DOHH2 (cell line): Measurements from ENCODE around the gene CCNI2.

Experiments used
- H3F3A ChIP-seq: fragments of 200-600 bp; sonication (generic), shearing (Covaris generic); 2 replicates; pipeline ENCODE4 v1.6.0; 2016; ENCODE audit warnings: antibody characterized with exemption, mild to moderate bottlenecking; ENCODE audit not compliant: control insufficient read depth, insufficient read depth
- H3K27ac ChIP-seq: fragments of 200-600 bp; sonication (generic); 2 replicates; pipeline ENCODE4 v1.5.1; 2014; ENCODE audit warnings: low read depth, mild to moderate bottlenecking, low read length, moderate library complexity
- H3K27me3 ChIP-seq: fragments of 200-600 bp; sonication (generic); 2 replicates; pipeline ENCODE4 v1.6.1; 2014; ENCODE audit warnings: mild to moderate bottlenecking, low read length, mixed read lengths; ENCODE audit not compliant: control insufficient read depth
- H3K36me3 ChIP-seq: fragments of 200-600 bp; sonication (generic); 2 replicates; pipeline ENCODE4 v1.6.1; 2014; ENCODE audit warnings: mild to moderate bottlenecking, low read length, moderate library complexity, mixed read lengths; ENCODE audit not compliant: control insufficient read depth
- H3K4me1 ChIP-seq: fragments of 200-600 bp; sonication (generic); 2 replicates; pipeline ENCODE4 v1.6.1; 2014; ENCODE audit warnings: mild to moderate bottlenecking, low read length, mixed read lengths; ENCODE audit not compliant: control insufficient read depth
- H3K4me2 ChIP-seq: fragments of 200-600 bp; sonication (generic); 2 replicates; pipeline ENCODE4 v1.6.0; 2014; ENCODE audit warnings: mild to moderate bottlenecking, low read length, moderate library complexity
- H3K4me3 ChIP-seq: fragments of 200-600 bp; sonication (generic); 2 replicates; pipeline ENCODE4 v1.5.1; 2014; ENCODE audit warnings: mild to moderate bottlenecking, low read length, mixed read lengths
- H3K79me2 ChIP-seq: fragments of 200-600 bp; sonication (generic); 2 replicates; pipeline ENCODE4 v1.6.1; 2014; ENCODE audit warnings: mild to moderate bottlenecking, low read length, mixed read lengths; ENCODE audit not compliant: control insufficient read depth
- H3K9me2 ChIP-seq: fragments of 200-600 bp; sonication (generic); replicated peaks from 2 replicates; pipeline ENCODE4 v1.6.1; 2014; ENCODE audit warnings: mild to moderate bottlenecking, low read length, mixed read lengths; ENCODE audit not compliant: control insufficient read depth
- H3K9me3 ChIP-seq: fragments of 200-600 bp; sonication (generic); 2 replicates; pipeline ENCODE4 v1.6.1; 2014; ENCODE audit warnings: antibody characterized with exemption, low read length, mixed read lengths; ENCODE audit not compliant: control insufficient read depth, insufficient read depth
- H4K20me1 ChIP-seq: fragments of 200-600 bp; sonication (generic); 2 replicates; pipeline ENCODE4 v1.6.0; 2014; ENCODE audit warnings: low read depth, mild to moderate bottlenecking, antibody characterized with exemption, low read length, moderate library complexity; ENCODE audit not compliant: control insufficient read depth, insufficient read depth
- EZH2phosphoT487 ChIP-seq: fragments of 200-600 bp; sonication (generic); IDR thresholded peaks from 2 replicates; pipeline ENCODE4 v1.6.1; 2017; ENCODE audit warnings: borderline replicate concordance, mild to moderate bottlenecking, antibody characterized with exemption, low read length, moderate library complexity, mixed read lengths
- TF ChIP-seq, protein P1 (sequence below): fragments of 200-600 bp; sonication (generic); IDR thresholded peaks from one replicate; pipeline ENCODE4 v1.5.1; 2014; ENCODE audit warnings: antibody characterized with exemption, mild to moderate bottlenecking, low read depth, low read length; ENCODE audit not compliant: poor library complexity, severe bottlenecking

Gene CCNI2

DNA sequence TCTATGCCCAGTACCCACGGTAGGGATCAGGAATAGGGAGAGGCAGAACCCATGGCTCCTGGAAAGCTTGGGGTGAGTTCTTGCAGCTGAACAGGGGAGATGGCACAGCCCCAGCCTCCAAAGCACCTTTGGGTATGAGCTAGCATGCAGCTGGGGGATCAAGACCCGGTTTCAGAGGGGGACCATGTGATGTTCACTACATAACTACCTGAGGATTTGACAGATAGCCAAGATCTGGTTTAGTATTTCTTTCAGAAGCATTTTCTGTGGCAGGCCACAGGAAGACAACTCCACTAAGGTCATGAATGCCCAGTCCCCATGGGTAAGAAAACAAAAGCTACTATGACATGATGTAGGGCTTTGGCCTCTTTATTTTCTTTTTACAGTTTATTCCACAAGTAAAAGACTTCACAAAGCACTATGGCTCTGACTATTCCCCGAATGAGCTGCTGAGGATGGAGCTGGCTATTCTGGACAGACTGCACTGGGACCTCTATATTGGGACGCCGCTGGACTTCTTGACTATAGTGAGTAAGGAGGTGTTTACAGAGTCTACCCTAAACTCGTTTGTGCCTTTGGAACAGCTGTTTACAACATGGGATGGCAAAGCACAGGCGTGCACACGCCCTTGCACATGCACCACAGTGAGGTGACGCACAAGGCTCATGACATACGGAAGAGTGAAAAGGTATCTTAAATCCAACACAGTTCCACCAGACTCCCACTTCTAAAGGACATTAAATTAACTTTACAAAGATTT, 3.4 kb downstream of the CCNI2 start:
- no peaks in the 10 kb centered on the region for H3K9me3 ChIP-seq
- no peak overlapping the region for H3K4me2 ChIP-seq
- no peaks in the 10 kb centered on the region for H3K79me2 ChIP-seq
- H3K9me2 ChIP-seq, result no peaks in the 10 kb centered on the region
- no peak overlapping the region for H3K4me3 ChIP-seq
- no peaks in the 10 kb centered on the region for H3K36me3 ChIP-seq
- TF ChIP-seq EZH2phosphoT487, result no peak
- TF ChIP-seq, protein P1, sequence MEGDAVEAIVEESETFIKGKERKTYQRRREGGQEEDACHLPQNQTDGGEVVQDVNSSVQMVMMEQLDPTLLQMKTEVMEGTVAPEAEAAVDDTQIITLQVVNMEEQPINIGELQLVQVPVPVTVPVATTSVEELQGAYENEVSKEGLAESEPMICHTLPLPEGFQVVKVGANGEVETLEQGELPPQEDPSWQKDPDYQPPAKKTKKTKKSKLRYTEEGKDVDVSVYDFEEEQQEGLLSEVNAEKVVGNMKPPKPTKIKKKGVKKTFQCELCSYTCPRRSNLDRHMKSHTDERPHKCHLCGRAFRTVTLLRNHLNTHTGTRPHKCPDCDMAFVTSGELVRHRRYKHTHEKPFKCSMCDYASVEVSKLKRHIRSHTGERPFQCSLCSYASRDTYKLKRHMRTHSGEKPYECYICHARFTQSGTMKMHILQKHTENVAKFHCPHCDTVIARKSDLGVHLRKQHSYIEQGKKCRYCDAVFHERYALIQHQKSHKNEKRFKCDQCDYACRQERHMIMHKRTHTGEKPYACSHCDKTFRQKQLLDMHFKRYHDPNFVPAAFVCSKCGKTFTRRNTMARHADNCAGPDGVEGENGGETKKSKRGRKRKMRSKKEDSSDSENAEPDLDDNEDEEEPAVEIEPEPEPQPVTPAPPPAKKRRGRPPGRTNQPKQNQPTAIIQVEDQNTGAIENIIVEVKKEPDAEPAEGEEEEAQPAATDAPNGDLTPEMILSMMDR, result no peak
- H3F3A ChIP-seq, result no peaks in the 10 kb centered on the region
- peaks cover 10% of the 10 kb centered on the region for H3K4me1 ChIP-seq
- H4K20me1 ChIP-seq, result no peaks in the 10 kb centered on the region
- H3K27ac ChIP-seq, result no peak overlapping the region
- peaks cover 54% of the 10 kb centered on the region for H3K27me3 ChIP-seq

DNA sequence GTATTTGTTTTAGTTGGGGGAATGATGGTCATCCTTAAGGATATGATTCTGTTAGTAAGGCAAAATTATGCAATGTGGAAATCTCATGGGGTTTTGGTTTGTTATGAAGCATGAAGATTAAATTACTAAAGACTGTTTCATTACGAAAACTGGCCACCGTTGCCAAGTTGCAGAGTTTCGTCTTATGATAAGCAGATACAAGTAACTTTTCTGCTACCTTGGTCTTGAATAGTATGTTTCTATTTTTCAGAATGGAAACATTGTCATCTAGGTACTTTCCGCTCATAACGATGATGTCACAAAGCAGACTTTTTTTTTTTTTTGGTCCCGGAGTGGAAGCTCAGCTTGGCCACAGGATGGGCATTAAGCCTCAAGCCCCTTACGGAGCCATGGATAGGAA, 4.2 kb downstream of the CCNI2 start:
- Histone ChIP-seq H3K4me2 (no peak overlapping the region), H3K27me3 (peaks cover 47% of the 10 kb centered on the region), H3K4me1 (peaks cover 10% of the 10 kb centered on the region), H4K20me1 (no peaks in the 10 kb centered on the region), H3K79me2 (no peaks in the 10 kb centered on the region), H3K36me3 (no peaks in the 10 kb centered on the region), H3K4me3 (no peak overlapping the region), H3F3A (no peaks in the 10 kb centered on the region), H3K27ac (no peak overlapping the region), H3K9me3 (no peaks in the 10 kb centered on the region), H3K9me2 (no peaks in the 10 kb centered on the region)
- TF ChIP-seq, protein P1, result no peak
- TF ChIP-seq EZH2phosphoT487, result no peak

DNA sequence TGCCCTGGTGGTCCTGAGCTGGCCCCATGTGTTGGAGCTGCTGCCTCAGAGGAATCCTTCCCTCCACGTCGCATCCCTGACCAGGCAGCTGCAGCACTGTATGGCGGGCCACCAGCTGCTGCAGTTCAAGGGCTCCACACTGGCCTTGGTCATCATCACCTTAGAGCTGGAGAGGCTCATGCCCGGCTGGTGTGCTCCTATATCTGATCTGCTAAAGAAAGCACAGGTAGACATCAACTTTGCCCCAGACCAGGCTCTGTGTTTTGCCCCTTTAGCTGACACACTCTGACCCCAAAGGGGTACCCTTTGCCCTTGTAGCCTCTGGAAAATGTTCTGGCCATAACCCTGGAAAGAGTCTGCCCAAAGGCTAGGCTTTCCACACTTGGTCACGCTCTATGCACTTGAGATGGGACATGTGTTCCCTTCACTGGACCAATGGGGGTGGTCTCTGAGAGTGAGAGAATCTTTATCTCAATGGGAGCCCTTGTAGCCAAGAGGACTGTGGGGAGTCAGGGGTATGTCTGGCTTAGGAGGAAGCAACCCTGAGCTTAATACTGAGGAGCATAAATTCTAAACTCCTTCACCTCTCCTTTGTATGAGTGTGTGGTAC, 4.8 kb downstream of the CCNI2 start:
- Histone ChIP-seq H3K36me3 (no peaks in the 10 kb centered on the region), H3K4me3 (no peak overlapping the region), H4K20me1 (no peaks in the 10 kb centered on the region), H3K9me2 (no peaks in the 10 kb centered on the region), H3K9me3 (no peaks in the 10 kb centered on the region), H3K27me3 (peaks cover 43% of the 10 kb centered on the region), H3K4me1 (peaks cover 7% of the 10 kb centered on the region), H3K4me2 (no peak overlapping the region), H3F3A (no peaks in the 10 kb centered on the region), H3K27ac (no peak overlapping the region), H3K79me2 (no peaks in the 10 kb centered on the region)
- TF ChIP-seq, protein P1, result no peak
- no peak for TF ChIP-seq EZH2phosphoT487
